BE2C (cell line): ENCODE results near the gene INPP5A.
"Not testable (repeated sequence)": the region's sequence is repeated elsewhere in the genome, so short reads cannot be mapped to it uniquely, and the experiment has no call there.

ENCODE experiments used
- DNase-seq: peaks from one replicate; pipeline ENCODE4 v3.0.0-alpha.2; 2020
- H3K27me3 ChIP-seq: fragments of 250-450 bp; sonication (Bioruptor Pico); 2 replicates; pipeline ENCODE4 v1.5.1; 2020; ENCODE audit warnings: mild to moderate bottlenecking
- H3K36me3 ChIP-seq: fragments of 250-450 bp; sonication (Bioruptor Pico); 2 replicates; pipeline ENCODE4 v1.5.1; 2020; ENCODE audit warnings: mild to moderate bottlenecking
- H3K4me1 ChIP-seq: fragments of 250-450 bp; sonication (Bioruptor Pico); 2 replicates; pipeline ENCODE4 v1.5.1; 2020
- H3K4me3 ChIP-seq: 2 replicates; pipeline ENCODE4 v1.5.1; 2011; ENCODE audit warnings: low read depth, low read length
- H3K9me3 ChIP-seq: fragments of 250-450 bp; sonication (Bioruptor Pico); 2 replicates; pipeline ENCODE4 v1.5.1; 2020
- CTCF ChIP-seq: IDR thresholded peaks from 2 replicates; pipeline ENCODE4 v1.5.1; 2012; ENCODE audit warnings: mild to moderate bottlenecking, low read depth, low read length

The INPP5A gene

GRCh38 chr10:132790470-132790869 lies 252.9 kb downstream of the INPP5A start:
- Histone ChIP-seq H3K27me3 (peaks cover 79% of the 10 kb centered on the region), H3K4me3 (no peak overlapping the region), H3K36me3 (no peaks in the 10 kb centered on the region), H3K9me3 (peaks cover 3% of the 10 kb centered on the region; the same call in 1 of the 2 replicates), H3K4me1 (peaks cover 4% of the 10 kb centered on the region)
- TF ChIP-seq CTCF: no peak
- DNase-seq: no peak

- no peak for TF ChIP-seq CTCF
- Histone ChIP-seq H3K27me3 (peaks cover 85% of the 10 kb centered on the region), H3K4me1 (peaks cover 4% of the 10 kb centered on the region), H3K4me3 (no peak overlapping the region), H3K36me3 (no peaks in the 10 kb centered on the region), H3K9me3 (peaks cover 3% of the 10 kb centered on the region; the same call in 1 of the 2 replicates)
- DNase-seq: no peak
These were observed 253.6 kb downstream of the INPP5A start for GRCh38 chr10:132790934-132791829.

DNA sequence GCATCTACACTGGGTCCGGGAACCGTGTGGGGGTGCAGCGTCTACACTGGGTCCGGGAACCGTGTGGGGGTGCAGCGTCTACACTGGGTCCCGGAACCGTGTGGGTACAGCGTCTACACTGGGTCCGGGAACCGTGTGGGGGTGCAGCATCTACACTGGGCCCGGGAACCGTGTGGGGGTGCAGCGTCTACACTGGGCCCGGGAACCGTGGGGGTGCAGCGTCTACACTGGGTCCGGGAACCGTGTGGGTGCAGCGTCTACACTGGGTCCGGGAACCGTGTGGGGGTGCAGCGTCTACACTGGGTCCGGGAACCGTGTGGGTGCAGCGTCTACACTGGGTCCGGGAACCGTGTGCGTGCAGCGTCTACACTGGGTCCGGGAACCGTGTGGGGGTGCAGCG lies 254.5 kb downstream of the INPP5A start:
- H3K4me3 ChIP-seq, H3K9me3 ChIP-seq, H3K36me3 ChIP-seq, H3K4me1 ChIP-seq, DNase-seq: not testable (repeated sequence)
- H3K27me3 ChIP-seq: peaks cover 85% of the 10 kb centered on the region

GRCh38 chr10:132792796-132793195 lies 255.2 kb downstream of the INPP5A start:
- Histone ChIP-seq H3K9me3 (no peaks in the 10 kb centered on the region), H3K4me3 (no peak overlapping the region), H3K27me3 (peaks cover 82% of the 10 kb centered on the region), H3K36me3 (no peaks in the 10 kb centered on the region), H3K4me1 (peaks cover 4% of the 10 kb centered on the region)
- no peak for DNase-seq
- no peak for TF ChIP-seq CTCF

GRCh38 chr10:132793213-132793612 lies 255.6 kb downstream of the INPP5A start:
- Histone ChIP-seq H3K9me3 (no peaks in the 10 kb centered on the region), H3K27me3 (peaks cover 78% of the 10 kb centered on the region), H3K36me3 (no peaks in the 10 kb centered on the region), H3K4me3 (no peak overlapping the region), H3K4me1 (peaks cover 4% of the 10 kb centered on the region)
- TF ChIP-seq CTCF: no peak
- no peak for DNase-seq

GRCh38 chr10:132793871-132794849 lies 256.6 kb downstream of the INPP5A start:
- H3K36me3 ChIP-seq: no peaks in the 10 kb centered on the region
- TF ChIP-seq CTCF: peak; percentile 36
- H3K4me1 ChIP-seq: peaks cover 4% of the 10 kb centered on the region
- DNase-seq: peak; percentile 62
- no peaks in the 10 kb centered on the region for H3K9me3 ChIP-seq
- H3K27me3 ChIP-seq: peaks cover 72% of the 10 kb centered on the region
- no peak overlapping the region for H3K4me3 ChIP-seq
